GM23338 (cell line): ENCODE data around the gene CACNB4. TPM values are rescaled to one million over a fixed set of nuclear protein-coding genes. Genes with fewer than 3 reads are reported as not detected.

Experiments used
- ATAC-seq: fragments of 200-7000 bp; cut with Tn5 transposase; 3 replicates; pipeline ENCODE4 v1.9.1; 2020
- DNase-seq: peaks from one replicate; pipeline ENCODE4 v3.0.0-alpha.2; 2015; ENCODE audit warnings: low spot score
- H2AFZ ChIP-seq: fragments of 200-600 bp; sonication (generic); 2 replicates; pipeline ENCODE4 v1.8.0; 2016; ENCODE audit warnings: antibody characterized with exemption, mild to moderate bottlenecking, moderate library complexity
- H3F3A ChIP-seq: fragments of 200-600 bp; sonication (generic); replicated peaks from 2 replicates; pipeline ENCODE4 v1.8.0; 2017; ENCODE audit warnings: antibody characterized with exemption, mixed run types, low read depth
- H3K27ac ChIP-seq: fragments of 200-600 bp; sonication (generic); 2 replicates; pipeline ENCODE4 v1.6.1; 2016; ENCODE audit warnings: low read depth
- H3K27me3 ChIP-seq: fragments of 200-600 bp; sonication (generic); 2 replicates; pipeline ENCODE4 v1.8.0; 2016; ENCODE audit warnings: mild to moderate bottlenecking, mixed run types, moderate library complexity; ENCODE audit not compliant: insufficient read depth
- H3K36me3 ChIP-seq: fragments of 200-600 bp; sonication (generic); 2 replicates; pipeline ENCODE4 v1.8.0; 2016; ENCODE audit warnings: mild to moderate bottlenecking; ENCODE audit not compliant: insufficient read depth
- H3K4me1 ChIP-seq: fragments of 200-600 bp; sonication (generic); 2 replicates; pipeline ENCODE4 v1.8.0; 2016; ENCODE audit warnings: mild to moderate bottlenecking, moderate library complexity; ENCODE audit not compliant: insufficient read depth
- H3K4me2 ChIP-seq: fragments of 200-600 bp; sonication (generic); 2 replicates; pipeline ENCODE4 v1.7.1; 2017; ENCODE audit warnings: mixed run types
- H3K4me3 ChIP-seq: fragments of 200-600 bp; sonication (generic); 2 replicates; pipeline ENCODE4 v1.6.1; 2016; ENCODE audit warnings: mixed run types
- H3K79me2 ChIP-seq: fragments of 200-600 bp; sonication (generic); replicated peaks from 2 replicates; pipeline ENCODE4 v1.8.0; 2017; ENCODE audit warnings: mild to moderate bottlenecking; ENCODE audit not compliant: insufficient read depth
- H3K9me2 ChIP-seq: fragments of 200-600 bp; sonication (generic); 2 replicates; pipeline ENCODE4 v1.8.0; 2017; ENCODE audit not compliant: insufficient read depth
- H4K20me1 ChIP-seq: fragments of 200-600 bp; sonication (generic); replicated peaks from 2 replicates; pipeline ENCODE4 v1.8.0; 2017; ENCODE audit warnings: mild to moderate bottlenecking; ENCODE audit not compliant: insufficient read depth
- H3K27ac Mint-ChIP-seq: 2 replicates; pipeline ENCODE4 v1.8.0; 2020; ENCODE audit warnings: inconsistent platforms, mild to moderate bottlenecking, moderate library complexity, mixed read lengths
- H3K27me3 Mint-ChIP-seq: 3 replicates; pipeline ENCODE4 v1.8.0; 2022; ENCODE audit warnings: low read depth, mild to moderate bottlenecking, moderate library complexity, mixed read lengths, inconsistent platforms; ENCODE audit not compliant: insufficient read depth, poor library complexity
- H3K36me3 Mint-ChIP-seq: 3 replicates; pipeline ENCODE4 v1.8.0; 2021; ENCODE audit warnings: low read depth, mild to moderate bottlenecking, inconsistent platforms, moderate library complexity, mixed read lengths
- H3K4me1 Mint-ChIP-seq: 3 replicates; pipeline ENCODE4 v1.8.0; 2020; ENCODE audit warnings: mild to moderate bottlenecking, inconsistent platforms, mixed read lengths
- H3K4me3 Mint-ChIP-seq: 3 replicates; pipeline ENCODE4 v1.8.0; 2021; ENCODE audit warnings: moderate library complexity, mild to moderate bottlenecking, inconsistent platforms, mixed read lengths
- H3K9me3 Mint-ChIP-seq: 3 replicates; pipeline ENCODE4 v1.8.0; 2020; ENCODE audit warnings: moderate library complexity, mild to moderate bottlenecking, inconsistent platforms, mixed read lengths
- CREB1 ChIP-seq: fragments of 250-450 bp; sonication (Bioruptor Pico); IDR thresholded peaks from 2 replicates; pipeline ENCODE4 v1.5.0; 2020; ENCODE audit warnings: low read depth, mild to moderate bottlenecking, moderate library complexity
- CTCF ChIP-seq, 2 experiments: fragments of 200-600 bp in 1 of 2; sonication (generic) in 1 of 2; conservative IDR thresholded peaks; 2 replicates each; pipeline versions ENCODE4 v1.5.1 to v1.6.1; 2016 to 2017; ENCODE audit warnings: antibody characterized with exemption in 2 of 2, low read depth in 2 of 2, mild to moderate bottlenecking in 2 of 2, moderate library complexity in 1 of 2
- EZH2 ChIP-seq: fragments of 200-600 bp; sonication (generic); IDR thresholded peaks from one replicate; pipeline ENCODE4 v1.8.0; 2017; ENCODE audit warnings: antibody characterized with exemption, mild to moderate bottlenecking, low read depth; ENCODE audit not compliant: unreplicated experiment
- EZH2phosphoT487 ChIP-seq: fragments of 200-600 bp; sonication (generic); IDR thresholded peaks from one replicate; pipeline ENCODE4 v1.8.1; 2018; ENCODE audit warnings: antibody characterized with exemption; ENCODE audit not compliant: unreplicated experiment
- JUNB ChIP-seq: IDR thresholded peaks from one replicate; pipeline ENCODE4 v1.6.1; 2016; ENCODE audit warnings: antibody characterized with exemption; ENCODE audit not compliant: unreplicated experiment
- NANOG ChIP-seq: IDR thresholded peaks from 2 replicates; pipeline ENCODE4 v1.6.1; 2016; ENCODE audit warnings: antibody characterized with exemption, borderline replicate concordance
- POLR2AphosphoS5 ChIP-seq: IDR thresholded peaks from 2 replicates; pipeline ENCODE4 v1.6.1; 2016; ENCODE audit warnings: antibody characterized with exemption, low read depth
- STAT1 ChIP-seq: IDR thresholded peaks from one replicate; pipeline ENCODE4 v1.6.1; 2016; ENCODE audit warnings: antibody characterized with exemption; ENCODE audit not compliant: unreplicated experiment
- ZNF114 ChIP-seq: fragments of 250-450 bp; sonication (Bioruptor Pico); IDR thresholded peaks from 2 replicates; pipeline ENCODE4 v1.5.0; 2020; ENCODE audit warnings: mild to moderate bottlenecking, moderate library complexity
- ZNF331 ChIP-seq: fragments of 250-450 bp; sonication (Bioruptor Pico); IDR thresholded peaks from 2 replicates; pipeline ENCODE4 v1.5.0; 2020; ENCODE audit warnings: low read depth, mild to moderate bottlenecking, moderate library complexity
- polyA plus RNA-seq: library from polyadenylated mRNA; unstranded; fragments of >200 nt; fragmentation: Nextera tagmentation; extraction: Ambion mirVana; gene quantifications from 2 replicates; pipeline ENCODE4 v1.2.1, GENCODE V29; 2016
- total RNA-seq: library from RNA; depleted of rRNA; stranded (reverse); fragments of >200 nt; shearing (Covaris generic); gene quantifications from 2 replicates; pipeline ENCODE4 v1.2.3, GENCODE V29; 2014
- TF ChIP-seq, protein P1 (sequence below): IDR thresholded peaks from 2 replicates; pipeline ENCODE4 v1.6.1; 2016; ENCODE audit warnings: antibody characterized with exemption
- TF ChIP-seq, protein P2 (sequence below): IDR thresholded peaks from one replicate; pipeline ENCODE4 v1.6.1; 2018; ENCODE audit warnings: antibody characterized with exemption; ENCODE audit not compliant: unreplicated experiment

CACNB4 gene
- total and polyA plus RNA-seq, 2 experiments from 2014 or later: 4.0 to 9.8 TPM

DNA sequence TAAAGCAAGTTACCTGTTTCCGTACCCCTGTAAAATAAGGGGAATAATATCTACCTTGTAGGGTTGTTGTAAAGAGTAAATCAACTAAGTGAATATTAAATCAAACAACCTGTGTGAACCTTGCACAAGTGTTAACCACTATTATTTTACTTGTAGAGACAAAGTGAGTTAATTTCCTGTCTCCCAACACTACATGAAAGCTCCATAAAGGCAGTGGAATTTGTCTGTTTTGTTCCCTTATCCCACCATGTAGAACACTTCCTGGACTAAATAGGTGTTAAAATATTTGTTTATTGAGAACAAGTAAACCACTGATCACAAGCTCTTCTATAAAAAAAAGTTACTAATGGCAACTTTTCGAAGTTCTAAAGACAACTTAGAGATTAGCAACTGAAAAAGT is 274.0 kb downstream of the CACNB4 start:
- Histone ChIP-seq H3F3A (no peaks in the 10 kb centered on the region), H3K27me3 (no peaks in the 10 kb centered on the region), H3K4me3 (peak overlapping the region; percentile 3; the same call in 1 of the 2 replicates), H3K4me1 (peaks cover 54% of the 10 kb centered on the region), H3K9me2 (no peaks in the 10 kb centered on the region; the same call in 1 of the 2 replicates), H3K27ac (no peak overlapping the region; the same call in 1 of the 2 replicates), H2AFZ (no peak overlapping the region), H3K36me3 (no peaks in the 10 kb centered on the region), H4K20me1 (peaks cover 33% of the 10 kb centered on the region), H3K79me2 (peaks cover 82% of the 10 kb centered on the region), H3K4me2 (peak overlapping the region; percentile 89)
- DNase-seq: no peak
- Mint-ChIP-seq H3K27me3 (peaks cover 2% of the 10 kb centered on the region), H3K27ac (no peak overlapping the region; the same call in 1 of the 2 replicates), H3K36me3 (0 out of 3 replicates have a peak, but pooled peaks cover 5% of the 10 kb centered on the region), H3K4me3 (no peak overlapping the region), H3K4me1 (peaks cover 64% of the 10 kb centered on the region), H3K9me3 (no peaks in the 10 kb centered on the region)
- no peak for TF ChIP-seq NANOG
- no peak for TF ChIP-seq ZNF331 (CRISPR knock-in tag)
- TF ChIP-seq, protein P1, sequence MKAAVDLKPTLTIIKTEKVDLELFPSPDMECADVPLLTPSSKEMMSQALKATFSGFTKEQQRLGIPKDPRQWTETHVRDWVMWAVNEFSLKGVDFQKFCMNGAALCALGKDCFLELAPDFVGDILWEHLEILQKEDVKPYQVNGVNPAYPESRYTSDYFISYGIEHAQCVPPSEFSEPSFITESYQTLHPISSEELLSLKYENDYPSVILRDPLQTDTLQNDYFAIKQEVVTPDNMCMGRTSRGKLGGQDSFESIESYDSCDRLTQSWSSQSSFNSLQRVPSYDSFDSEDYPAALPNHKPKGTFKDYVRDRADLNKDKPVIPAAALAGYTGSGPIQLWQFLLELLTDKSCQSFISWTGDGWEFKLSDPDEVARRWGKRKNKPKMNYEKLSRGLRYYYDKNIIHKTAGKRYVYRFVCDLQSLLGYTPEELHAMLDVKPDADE: no peak
- no peak for TF ChIP-seq EZH2phosphoT487
- no peak for TF ChIP-seq CTCF (conservative IDR thresholded peaks at IDR 0.05; ENCODE audit: low read depth in 2 of 2)
- TF ChIP-seq ZNF114: no peak
- no peak for TF ChIP-seq STAT1
- TF ChIP-seq POLR2AphosphoS5: no peak
- TF ChIP-seq CREB1 (CRISPR knock-in tag): no peak
- no peak for TF ChIP-seq JUNB
- no peak for ATAC-seq

GRCh38 chr2:151823651-151824050 is 275.2 kb downstream of the CACNB4 start:
- H3K4me1 ChIP-seq: peaks cover 48% of the 10 kb centered on the region
- Mint-ChIP-seq H3K4me3 (no peak overlapping the region), H3K36me3 (0 out of 3 replicates have a peak, but pooled peaks cover 5% of the 10 kb centered on the region), H3K9me3 (no peaks in the 10 kb centered on the region), H3K27ac (no peak overlapping the region), H3K4me1 (peaks cover 54% of the 10 kb centered on the region), H3K27me3 (peaks cover 2% of the 10 kb centered on the region)
- no peak overlapping the region for H2AFZ ChIP-seq
- H4K20me1 ChIP-seq: peaks cover 33% of the 10 kb centered on the region
- no peaks in the 10 kb centered on the region for H3K36me3 ChIP-seq
- peak overlapping the region; percentile 36; the same call in 1 of the 2 replicates for H3K27ac ChIP-seq
- peak; percentile 17 for DNase-seq
- H3K79me2 ChIP-seq: peaks cover 94% of the 10 kb centered on the region
- ATAC-seq: no peak; the same call in 2 of the 3 replicates
- no peaks in the 10 kb centered on the region for H3K27me3 ChIP-seq
- H3K4me3 ChIP-seq: no peak overlapping the region
- no peaks in the 10 kb centered on the region for H3F3A ChIP-seq
- H3K4me2 ChIP-seq: peak overlapping the region; percentile 34
- no peaks in the 10 kb centered on the region; the same call in 1 of the 2 replicates for H3K9me2 ChIP-seq
- no peak for TF ChIP-seq STAT1
- TF ChIP-seq POLR2AphosphoS5: no peak
- no peak for TF ChIP-seq CTCF (conservative IDR thresholded peaks at IDR 0.05; ENCODE audit: low read depth in 2 of 2)
- TF ChIP-seq, protein P2, sequence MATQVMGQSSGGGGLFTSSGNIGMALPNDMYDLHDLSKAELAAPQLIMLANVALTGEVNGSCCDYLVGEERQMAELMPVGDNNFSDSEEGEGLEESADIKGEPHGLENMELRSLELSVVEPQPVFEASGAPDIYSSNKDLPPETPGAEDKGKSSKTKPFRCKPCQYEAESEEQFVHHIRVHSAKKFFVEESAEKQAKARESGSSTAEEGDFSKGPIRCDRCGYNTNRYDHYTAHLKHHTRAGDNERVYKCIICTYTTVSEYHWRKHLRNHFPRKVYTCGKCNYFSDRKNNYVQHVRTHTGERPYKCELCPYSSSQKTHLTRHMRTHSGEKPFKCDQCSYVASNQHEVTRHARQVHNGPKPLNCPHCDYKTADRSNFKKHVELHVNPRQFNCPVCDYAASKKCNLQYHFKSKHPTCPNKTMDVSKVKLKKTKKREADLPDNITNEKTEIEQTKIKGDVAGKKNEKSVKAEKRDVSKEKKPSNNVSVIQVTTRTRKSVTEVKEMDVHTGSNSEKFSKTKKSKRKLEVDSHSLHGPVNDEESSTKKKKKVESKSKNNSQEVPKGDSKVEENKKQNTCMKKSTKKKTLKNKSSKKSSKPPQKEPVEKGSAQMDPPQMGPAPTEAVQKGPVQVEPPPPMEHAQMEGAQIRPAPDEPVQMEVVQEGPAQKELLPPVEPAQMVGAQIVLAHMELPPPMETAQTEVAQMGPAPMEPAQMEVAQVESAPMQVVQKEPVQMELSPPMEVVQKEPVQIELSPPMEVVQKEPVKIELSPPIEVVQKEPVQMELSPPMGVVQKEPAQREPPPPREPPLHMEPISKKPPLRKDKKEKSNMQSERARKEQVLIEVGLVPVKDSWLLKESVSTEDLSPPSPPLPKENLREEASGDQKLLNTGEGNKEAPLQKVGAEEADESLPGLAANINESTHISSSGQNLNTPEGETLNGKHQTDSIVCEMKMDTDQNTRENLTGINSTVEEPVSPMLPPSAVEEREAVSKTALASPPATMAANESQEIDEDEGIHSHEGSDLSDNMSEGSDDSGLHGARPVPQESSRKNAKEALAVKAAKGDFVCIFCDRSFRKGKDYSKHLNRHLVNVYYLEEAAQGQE: no peak
- TF ChIP-seq, protein P1: no peak
- no peak for TF ChIP-seq JUNB
- TF ChIP-seq EZH2: no peak
- no peak for TF ChIP-seq CREB1 (CRISPR knock-in tag)
